22Rv1 (cell line): ENCODE data around the gene DNAI2.

ENCODE experiments used
- CTCF ChIP-seq: fragments of 450-650 bp; IDR thresholded peaks from 2 replicates; pipeline ENCODE4 v1.5.1; 2017; ENCODE audit warnings: mild to moderate bottlenecking
- ZFX ChIP-seq: fragments of 450-650 bp; IDR thresholded peaks from 2 replicates; pipeline ENCODE4 v1.6.1; 2017; ENCODE audit warnings: antibody characterized with exemption, borderline replicate concordance

GRCh38 chr17:74243013-74243755 lies 30.9 kb upstream of the DNAI2 start:
- TF ChIP-seq CTCF (no peak), ZFX (no peak)
